Suprapubic skin (tissue), 4 donors: ENCODE measurements around the gene PAH.

Experiments
- POLR2A ChIP-seq, 2 donors: fragments of 450-650 bp; IDR thresholded peaks; one replicate each; pipeline ENCODE4 v1.6.1; 2017; ENCODE audit warnings: antibody characterized with exemption in 2 of 2, mild to moderate bottlenecking in 2 of 2, moderate library complexity in 2 of 2
- POLR2AphosphoS5 ChIP-seq, 3 donors: sonication (generic); formaldehyde crosslinking; IDR thresholded peaks; one replicate each; pipeline ENCODE4 v1.6.1; 2017; ENCODE audit warnings: antibody characterized with exemption in 3 of 3
- TF ChIP-seq, protein P1 (sequence below), 2 donors: fragments of 200-600 bp in 1 of 2; fragments of 450-650 bp in 1 of 2; sonication (generic) in 1 of 2; IDR thresholded peaks; one replicate each; pipeline ENCODE4 v1.5.1; 2016 to 2019; ENCODE audit warnings: antibody characterized with exemption in 2 of 2, mild to moderate bottlenecking in 1 of 2, moderate library complexity in 1 of 2

GRCh38 chr12:102891756-102892155 is 25.3 kb downstream of the PAH start:
- TF ChIP-seq, protein P1, sequence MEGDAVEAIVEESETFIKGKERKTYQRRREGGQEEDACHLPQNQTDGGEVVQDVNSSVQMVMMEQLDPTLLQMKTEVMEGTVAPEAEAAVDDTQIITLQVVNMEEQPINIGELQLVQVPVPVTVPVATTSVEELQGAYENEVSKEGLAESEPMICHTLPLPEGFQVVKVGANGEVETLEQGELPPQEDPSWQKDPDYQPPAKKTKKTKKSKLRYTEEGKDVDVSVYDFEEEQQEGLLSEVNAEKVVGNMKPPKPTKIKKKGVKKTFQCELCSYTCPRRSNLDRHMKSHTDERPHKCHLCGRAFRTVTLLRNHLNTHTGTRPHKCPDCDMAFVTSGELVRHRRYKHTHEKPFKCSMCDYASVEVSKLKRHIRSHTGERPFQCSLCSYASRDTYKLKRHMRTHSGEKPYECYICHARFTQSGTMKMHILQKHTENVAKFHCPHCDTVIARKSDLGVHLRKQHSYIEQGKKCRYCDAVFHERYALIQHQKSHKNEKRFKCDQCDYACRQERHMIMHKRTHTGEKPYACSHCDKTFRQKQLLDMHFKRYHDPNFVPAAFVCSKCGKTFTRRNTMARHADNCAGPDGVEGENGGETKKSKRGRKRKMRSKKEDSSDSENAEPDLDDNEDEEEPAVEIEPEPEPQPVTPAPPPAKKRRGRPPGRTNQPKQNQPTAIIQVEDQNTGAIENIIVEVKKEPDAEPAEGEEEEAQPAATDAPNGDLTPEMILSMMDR (IDR thresholded peaks at IDR 0.05), result no peak
- TF ChIP-seq POLR2A (IDR thresholded peaks at IDR 0.05) (no peak), POLR2AphosphoS5 (IDR thresholded peaks at IDR 0.05) (no peak)
